PC-3 (cell line): ENCODE measurements around the gene FAAH2. TPM values are rescaled to one million over a fixed set of nuclear protein-coding genes. Genes with fewer than 3 reads are reported as not detected.

Source experiments
- ATAC-seq: fragments of 200-7000 bp; cut with Tn5 transposase; 2 replicates; pipeline ENCODE4 v1.9.1; 2020; ENCODE audit warnings: mild to moderate bottlenecking, moderate library complexity
- Bru-seq: library from RNA; stranded (reverse); fragments of 400-500 nt; gene quantifications from one replicate; lab custom pipeline; 2021; lab: Mats Ljungman, UMichigan
- BruChase-seq, 2 experiments: library from RNA; stranded (reverse); fragments of 400-500 nt; gene quantifications; one replicate each; lab custom pipeline; 2021; lab: Mats Ljungman, UMichigan
- BruUV-seq: library from RNA; stranded (reverse); fragments of 400-500 nt; replicated peaks from 2 replicates; lab custom pipeline; 2021; lab: Mats Ljungman, UMichigan
- CTCF ChIA-PET: fragments of 300-600 bp; sonication (Branson Sonifier 250); formaldehyde crosslinking; loops from one replicate; lab custom pipeline; 2022; ENCODE audit warnings: antibody characterized with exemption; lab: Charles Lee
- POLR2A ChIA-PET: fragments of 300-600 bp; sonication (Branson Sonifier 250); formaldehyde crosslinking; loops from one replicate; lab custom pipeline; 2022; ENCODE audit warnings: antibody characterized with exemption; ENCODE audit not compliant: unreplicated experiment; lab: Charles Lee
- DNase-seq: peaks from one replicate; pipeline ENCODE4 v3.0.0-alpha.2; 2015
- H2AFZ ChIP-seq: fragments of 300-600 bp; sonication (generic); 2 replicates; pipeline ENCODE4 v1.6.0; 2016; ENCODE audit warnings: antibody characterized with exemption, low read length
- H3F3A ChIP-seq: fragments of 300-600 bp; sonication (generic); one replicate; pipeline ENCODE4 v1.6.0; 2017; ENCODE audit warnings: antibody characterized with exemption, low read length, control low read depth, mild to moderate bottlenecking; ENCODE audit not compliant: unreplicated experiment
- H3K27ac ChIP-seq: fragments of 300-600 bp; sonication (generic); 2 replicates; pipeline ENCODE4 v1.5.1; 2016; ENCODE audit warnings: mild to moderate bottlenecking, low read length
- H3K27me3 ChIP-seq: fragments of 300-600 bp; sonication (generic); 2 replicates; pipeline ENCODE4 v1.6.1; 2016; ENCODE audit warnings: low read length, mixed read lengths
- H3K36me3 ChIP-seq: fragments of 300-600 bp; sonication (generic); 2 replicates; pipeline ENCODE4 v1.6.1; 2016; ENCODE audit warnings: low read depth, mixed run types, low read length, mixed read lengths
- H3K4me1 ChIP-seq: fragments of 300-600 bp; sonication (generic); 2 replicates; pipeline ENCODE4 v1.5.1; 2016; ENCODE audit warnings: low read length; ENCODE audit not compliant: insufficient read depth
- H3K4me2 ChIP-seq: fragments of 300-600 bp; sonication (generic); 2 replicates; pipeline ENCODE4 v1.6.0; 2016; ENCODE audit warnings: low read length
- H3K4me3 ChIP-seq: fragments of 300-600 bp; sonication (generic); 2 replicates; pipeline ENCODE4 v1.5.1; 2016; ENCODE audit warnings: mild to moderate bottlenecking, low read length, mixed read lengths
- H3K79me2 ChIP-seq: fragments of 300-600 bp; sonication (generic); 2 replicates; pipeline ENCODE4 v1.6.1; 2017; ENCODE audit warnings: low read length, mixed read lengths
- H3K9ac ChIP-seq: fragments of 300-600 bp; sonication (generic); 2 replicates; pipeline ENCODE4 v1.6.0; 2016; ENCODE audit warnings: mild to moderate bottlenecking, low read length
- H3K9me2 ChIP-seq: fragments of 300-600 bp; sonication (generic); replicated peaks from 2 replicates; pipeline ENCODE4 v1.6.1; 2016; ENCODE audit warnings: mixed run types, low read length, mixed read lengths
- H3K9me3 ChIP-seq: fragments of 300-600 bp; sonication (generic); 2 replicates; pipeline ENCODE4 v1.6.1; 2016; ENCODE audit warnings: low read length, mixed read lengths
- H4K20me1 ChIP-seq: fragments of 300-600 bp; sonication (generic); 2 replicates; pipeline ENCODE4 v1.6.1; 2016; ENCODE audit warnings: low read length, mixed read lengths
- EZH2 ChIP-seq: fragments of 300-600 bp; sonication (generic); IDR thresholded peaks from one replicate; pipeline ENCODE4 v1.6.1; 2017; ENCODE audit warnings: antibody characterized with exemption, mild to moderate bottlenecking, low read length; ENCODE audit not compliant: unreplicated experiment
- EZH2phosphoT487 ChIP-seq: fragments of 300-600 bp; sonication (generic); IDR thresholded peaks from 2 replicates; pipeline ENCODE4 v1.6.1; 2018; ENCODE audit warnings: mild to moderate bottlenecking, antibody characterized with exemption, low read length, borderline replicate concordance
- intact Hi-C: fragments of 100-400 bp; cut with micrococcal nuclease; formaldehyde crosslinking; loops from 2 replicates; pipeline ENCODE4 v1.9.0; 2023
- long read RNA-seq: library from polyadenylated mRNA; unstranded; transcript quantifications from one replicate; pipeline ENCODE4 v2.0.0, GENCODE V29; 2021; ENCODE audit not compliant: unreplicated experiment
- total RNA-seq: library from RNA; depleted of rRNA; stranded (reverse); fragments of >200 nt; gene quantifications from 2 replicates; pipeline ENCODE4 v1.2.3, GENCODE V29; 2014; rRNA removed
- TF ChIP-seq, protein P1 (sequence below): fragments of 300-600 bp; sonication (generic); conservative IDR thresholded peaks from 2 replicates; pipeline ENCODE4 v1.5.1; 2017; ENCODE audit warnings: antibody characterized with exemption, low read depth, mild to moderate bottlenecking, low read length

The FAAH2 gene, protein sequence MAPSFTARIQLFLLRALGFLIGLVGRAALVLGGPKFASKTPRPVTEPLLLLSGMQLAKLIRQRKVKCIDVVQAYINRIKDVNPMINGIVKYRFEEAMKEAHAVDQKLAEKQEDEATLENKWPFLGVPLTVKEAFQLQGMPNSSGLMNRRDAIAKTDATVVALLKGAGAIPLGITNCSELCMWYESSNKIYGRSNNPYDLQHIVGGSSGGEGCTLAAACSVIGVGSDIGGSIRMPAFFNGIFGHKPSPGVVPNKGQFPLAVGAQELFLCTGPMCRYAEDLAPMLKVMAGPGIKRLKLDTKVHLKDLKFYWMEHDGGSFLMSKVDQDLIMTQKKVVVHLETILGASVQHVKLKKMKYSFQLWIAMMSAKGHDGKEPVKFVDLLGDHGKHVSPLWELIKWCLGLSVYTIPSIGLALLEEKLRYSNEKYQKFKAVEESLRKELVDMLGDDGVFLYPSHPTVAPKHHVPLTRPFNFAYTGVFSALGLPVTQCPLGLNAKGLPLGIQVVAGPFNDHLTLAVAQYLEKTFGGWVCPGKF
- total RNA-seq: 1.6 and 4.5 TPM in 2 replicates
- Bru-seq, nascent RNA: percentile 44 among the genes with signal in this experiment
- percentile 41 among the genes with signal in this experiment for BruChase-seq, experiment 1, labeled RNA remaining after a 6-hour chase
- BruChase-seq, experiment 2, labeled RNA remaining after a 2-hour chase: percentile 51 among the genes with signal in this experiment
- long read RNA-seq, partial matches to known transcripts: 5 of 14 reads
- long read RNA-seq, other reads (novel, unspliced or antisense): 5 of 14 reads

DNA sequence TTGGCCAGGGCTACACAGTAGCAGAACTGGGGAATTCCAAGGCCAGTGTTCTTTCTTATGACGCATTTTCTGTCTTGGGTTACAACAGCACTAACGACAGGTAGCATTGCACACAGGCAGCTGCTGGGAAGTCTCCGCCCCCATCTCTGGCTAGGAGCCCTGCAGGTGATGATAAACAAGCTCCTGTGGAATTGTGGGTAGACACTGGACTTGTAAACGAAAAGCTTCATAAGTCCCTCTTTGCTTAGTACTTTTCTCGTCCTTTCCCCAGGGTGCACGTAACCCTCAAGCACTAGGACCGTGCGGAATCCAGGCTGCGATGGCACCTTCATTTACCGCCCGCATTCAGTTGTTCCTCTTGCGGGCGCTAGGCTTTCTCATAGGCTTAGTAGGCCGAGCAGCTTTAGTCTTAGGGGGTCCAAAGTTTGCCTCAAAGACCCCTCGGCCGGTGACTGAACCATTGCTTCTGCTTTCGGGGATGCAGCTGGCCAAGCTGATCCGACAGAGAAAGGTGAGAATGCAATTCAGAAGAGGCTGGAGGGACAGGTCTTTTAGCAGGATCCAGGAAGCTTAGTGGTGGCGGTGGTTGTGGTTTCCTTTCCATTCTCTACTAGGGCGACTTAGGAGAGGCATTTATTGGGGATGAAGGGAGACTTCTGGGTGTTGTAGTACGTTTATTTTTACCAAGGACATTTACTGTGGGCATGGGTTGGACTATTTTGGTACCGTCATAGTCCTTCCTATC is at the start of gene FAAH2:
FAAH2 (plus strand) TSS at position 200 of the 745 bp plus-strand sequence; CDS start at position 320, 120 bp downstream.
- no peaks in the 10 kb centered on the region for H3F3A ChIP-seq
- peak; percentile 87 for DNase-seq
- no peaks in the 10 kb centered on the region for H3K79me2 ChIP-seq
- H3K4me1 ChIP-seq: peaks cover 13% of the 10 kb centered on the region
- intact Hi-C loops: no loop called here
- CTCF ChIA-PET: interaction anchor here (0.5 kb wide), 1 partner anchor 898 kb away, joined by 4 read pairs; no protein-coding TSS in a partner anchor
- peak within 1 kb of the TSS; percentile 74 for H3K27ac ChIP-seq
- peak within 1 kb of the TSS; percentile 83 for H3K4me3 ChIP-seq
- peak within 1 kb of the TSS; percentile 85 for H3K4me2 ChIP-seq
- TF ChIP-seq, protein P1, sequence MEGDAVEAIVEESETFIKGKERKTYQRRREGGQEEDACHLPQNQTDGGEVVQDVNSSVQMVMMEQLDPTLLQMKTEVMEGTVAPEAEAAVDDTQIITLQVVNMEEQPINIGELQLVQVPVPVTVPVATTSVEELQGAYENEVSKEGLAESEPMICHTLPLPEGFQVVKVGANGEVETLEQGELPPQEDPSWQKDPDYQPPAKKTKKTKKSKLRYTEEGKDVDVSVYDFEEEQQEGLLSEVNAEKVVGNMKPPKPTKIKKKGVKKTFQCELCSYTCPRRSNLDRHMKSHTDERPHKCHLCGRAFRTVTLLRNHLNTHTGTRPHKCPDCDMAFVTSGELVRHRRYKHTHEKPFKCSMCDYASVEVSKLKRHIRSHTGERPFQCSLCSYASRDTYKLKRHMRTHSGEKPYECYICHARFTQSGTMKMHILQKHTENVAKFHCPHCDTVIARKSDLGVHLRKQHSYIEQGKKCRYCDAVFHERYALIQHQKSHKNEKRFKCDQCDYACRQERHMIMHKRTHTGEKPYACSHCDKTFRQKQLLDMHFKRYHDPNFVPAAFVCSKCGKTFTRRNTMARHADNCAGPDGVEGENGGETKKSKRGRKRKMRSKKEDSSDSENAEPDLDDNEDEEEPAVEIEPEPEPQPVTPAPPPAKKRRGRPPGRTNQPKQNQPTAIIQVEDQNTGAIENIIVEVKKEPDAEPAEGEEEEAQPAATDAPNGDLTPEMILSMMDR: no peak
- no peak for TF ChIP-seq EZH2
- no peak for TF ChIP-seq EZH2phosphoT487
- H3K27me3 ChIP-seq: no peaks in the 10 kb centered on the region
- POLR2A ChIA-PET: no interaction called here
- no peaks in the 10 kb centered on the region for H3K9me2 ChIP-seq
- H3K36me3 ChIP-seq: no peaks in the 10 kb centered on the region
- H3K9ac ChIP-seq: peak within 1 kb of the TSS; percentile 65
- H4K20me1 ChIP-seq: no peaks in the 10 kb centered on the region
- H2AFZ ChIP-seq: peak within 1 kb of the TSS; percentile 93
- H3K9me3 ChIP-seq: no peaks in the 10 kb centered on the region
- ATAC-seq: peak; percentile 77
- BruUV-seq: TSS peak; percentile 68

DNA sequence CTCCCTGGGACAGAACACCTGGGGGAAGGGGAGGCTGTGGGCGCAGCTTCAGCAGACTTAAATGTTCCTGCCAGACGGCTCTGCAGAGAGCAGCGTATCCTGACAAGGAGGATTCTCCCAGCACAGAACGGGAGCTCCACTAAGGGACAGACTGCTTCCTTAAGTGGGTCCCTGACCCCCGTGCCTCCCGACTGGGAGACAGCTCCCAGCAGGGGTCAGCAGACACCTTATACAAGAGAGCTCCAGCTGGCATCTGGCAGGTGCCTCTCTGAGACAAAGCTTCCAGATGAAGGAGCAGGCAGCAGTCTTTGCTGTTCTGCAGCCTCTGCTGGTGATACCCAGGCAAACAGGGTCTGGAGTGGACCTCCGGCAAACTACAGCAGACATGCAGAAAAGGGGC is 44.5 kb upstream of the FAAH2 start:
- no peaks in the 10 kb centered on the region for H3K9me2 ChIP-seq
- H3K79me2 ChIP-seq: no peaks in the 10 kb centered on the region
- H3F3A ChIP-seq: no peaks in the 10 kb centered on the region
- H3K36me3 ChIP-seq: no peaks in the 10 kb centered on the region
- no peaks in the 10 kb centered on the region for H3K4me1 ChIP-seq
- DNase-seq (peak; percentile 3), ATAC-seq (no peak)
- no peak overlapping the region for H2AFZ ChIP-seq
- no peaks in the 10 kb centered on the region for H3K9me3 ChIP-seq
- no peak overlapping the region for H3K4me2 ChIP-seq
- TF ChIP-seq EZH2 (no peak), EZH2phosphoT487 (no peak)
- TF ChIP-seq, protein P1: no peak; the same call in 1 of the 2 replicates
- ChIA-PET POLR2A (no interaction called here), CTCF (no interaction called here)
- no peak overlapping the region for H3K4me3 ChIP-seq
- H3K27ac ChIP-seq: no peak overlapping the region
- H3K9ac ChIP-seq: no peak overlapping the region
- intact Hi-C loops: no loop called here
- H4K20me1 ChIP-seq: no peaks in the 10 kb centered on the region
- no peaks in the 10 kb centered on the region for H3K27me3 ChIP-seq
- BruUV-seq: no TSS peak
